AG04449 (cell line): ENCODE measurements around the gene PPFIA1.

Source experiments
- CTCF ChIA-PET: fragments of 350-600 bp; formaldehyde crosslinking; extraction: SDS; loops from one replicate; lab custom pipeline; 2021; ENCODE audit warnings: antibody characterized with exemption; lab: Yijun Ruan, JAX
- POLR2A ChIA-PET: fragments of 400-600, 350-600 bp; formaldehyde crosslinking; extraction: SDS; loops from one replicate; lab custom pipeline; 2020; ENCODE audit warnings: antibody characterized with exemption, inconsistent platforms; lab: Yijun Ruan, JAX
- DNase-seq: peaks from one replicate; pipeline ENCODE4 v3.0.0-alpha.2; 2010; ENCODE audit warnings: low read depth, low spot score
- H3K4me3 ChIP-seq: 2 replicates; pipeline ENCODE4 v1.5.1; 2011; ENCODE audit warnings: low read depth, mild to moderate bottlenecking, control low read depth, low read length
- CTCF ChIP-seq: IDR thresholded peaks from one replicate; pipeline ENCODE4 v1.5.1; 2011; ENCODE audit warnings: mild to moderate bottlenecking, moderate library complexity, low read length, control low read depth, inconsistent platforms; ENCODE audit not compliant: insufficient read depth; ENCODE audit errors: missing control alignments

Gene PPFIA1

GRCh38 chr11:70298243-70298915 lies 27.9 kb downstream of the PPFIA1 start:
- ChIA-PET POLR2A (no interaction called here), CTCF (interaction anchor here (1.0 kb wide), 1 partner anchor 28 kb away, joined by 4 read pairs; no protein-coding TSS in a partner anchor)
- no peak overlapping the region for H3K4me3 ChIP-seq
- no peak for DNase-seq
- no peak for TF ChIP-seq CTCF

GRCh38 chr11:70299636-70300035 lies 29.1 kb downstream of the PPFIA1 start:
- DNase-seq: no peak
- H3K4me3 ChIP-seq: no peak overlapping the region
- no peak for TF ChIP-seq CTCF
- CTCF ChIA-PET: no interaction called here
- POLR2A ChIA-PET: no interaction called here

GRCh38 chr11:70301191-70301590 lies 30.7 kb downstream of the PPFIA1 start:
- ChIA-PET POLR2A (no interaction called here), CTCF (interaction anchor here (0.8 kb wide), 1 partner anchor 11 kb away, joined by 3 read pairs; no protein-coding TSS in a partner anchor)
- no peak for DNase-seq
- TF ChIP-seq CTCF: no peak
- no peak overlapping the region for H3K4me3 ChIP-seq

- H3K4me3 ChIP-seq: no peak overlapping the region
- no peak for DNase-seq
- CTCF ChIA-PET: interaction anchor here (0.8 kb wide), 1 partner anchor 10 kb away, joined by 3 read pairs; no protein-coding TSS in a partner anchor
- POLR2A ChIA-PET: no interaction called here
- no peak for TF ChIP-seq CTCF
Measured at GRCh38 chr11:70301721-70302418, 31.4 kb downstream of the PPFIA1 start.

GRCh38 chr11:70302419-70302752 lies 31.9 kb downstream of the PPFIA1 start:
- no peak for DNase-seq
- H3K4me3 ChIP-seq: no peak overlapping the region
- ChIA-PET CTCF (interaction anchor here (0.6 kb wide), 1 partner anchor 46 kb away, joined by 3 read pairs; no protein-coding TSS in a partner anchor), POLR2A (no interaction called here)
- TF ChIP-seq CTCF: no peak

- POLR2A ChIA-PET: interaction anchor here (0.7 kb wide), 1 partner anchor 121 kb away, joined by 3 read pairs; no protein-coding TSS in a partner anchor
- CTCF ChIA-PET: no interaction called here
- TF ChIP-seq CTCF: no peak
- H3K4me3 ChIP-seq: no peak overlapping the region
- DNase-seq: no peak
Measured at GRCh38 chr11:70303070-70303469, 32.6 kb downstream of the PPFIA1 start.
